NCI-H146 treated with DMSO at 0.1 percent for 48 hours (cell line): ENCODE measurements around the gene MT1M.
A peak's percentile ranks its signal among the peaks of the same experiment; 100 is the strongest.
"Not testable (repeated sequence)": the region's sequence is repeated elsewhere in the genome, so short reads cannot be mapped to it uniquely, and the experiment has no call there.

Experiments used
- DNase-seq: peaks from one replicate; lab custom pipeline; 2025; ENCODE audit not compliant: unreplicated experiment; lab: John Stamatoyannopoulos, UW

MT1M gene

GRCh38 chr16:56608043-56608875 lies 24.2 kb upstream of the MT1M start, which contains the start of gene MT2A:
TSS of gene MT2A (plus strand) at chr16:56608584. CDS start at chr16:56608656, 72 bp downstream.
- peak; percentile 83 for DNase-seq

DNA sequence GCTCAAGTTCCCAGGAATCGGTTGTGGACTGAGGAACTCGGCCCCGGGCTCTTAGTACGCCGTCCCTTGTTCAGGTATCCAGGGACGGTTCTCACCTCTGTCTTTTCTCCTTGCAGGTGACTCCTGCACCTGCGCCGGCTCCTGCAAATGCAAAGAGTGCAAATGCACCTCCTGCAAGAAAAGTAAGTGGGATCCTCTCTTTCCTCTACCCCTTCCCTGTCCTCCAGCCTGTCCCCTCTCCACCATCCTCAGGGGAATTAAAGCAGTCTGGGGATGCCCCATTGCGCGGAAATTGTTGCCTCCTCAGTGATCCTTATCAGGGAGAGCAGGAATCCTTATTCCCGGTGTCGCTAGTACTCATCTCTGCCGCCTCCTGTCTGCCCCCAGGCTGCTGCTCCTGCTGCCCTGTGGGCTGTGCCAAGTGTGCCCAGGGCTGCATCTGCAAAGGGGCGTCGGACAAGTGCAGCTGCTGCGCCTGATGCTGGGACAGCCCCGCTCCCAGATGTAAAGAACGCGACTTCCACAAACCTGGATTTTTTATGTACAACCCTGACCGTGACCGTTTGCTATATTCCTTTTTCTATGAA lies 23.5 kb upstream of the MT1M start:
- DNase-seq, result no peak

- DNase-seq, result no peak
Observed at GRCh38 chr16:56609463-56609921, 23.0 kb upstream of the MT1M start.

DNA sequence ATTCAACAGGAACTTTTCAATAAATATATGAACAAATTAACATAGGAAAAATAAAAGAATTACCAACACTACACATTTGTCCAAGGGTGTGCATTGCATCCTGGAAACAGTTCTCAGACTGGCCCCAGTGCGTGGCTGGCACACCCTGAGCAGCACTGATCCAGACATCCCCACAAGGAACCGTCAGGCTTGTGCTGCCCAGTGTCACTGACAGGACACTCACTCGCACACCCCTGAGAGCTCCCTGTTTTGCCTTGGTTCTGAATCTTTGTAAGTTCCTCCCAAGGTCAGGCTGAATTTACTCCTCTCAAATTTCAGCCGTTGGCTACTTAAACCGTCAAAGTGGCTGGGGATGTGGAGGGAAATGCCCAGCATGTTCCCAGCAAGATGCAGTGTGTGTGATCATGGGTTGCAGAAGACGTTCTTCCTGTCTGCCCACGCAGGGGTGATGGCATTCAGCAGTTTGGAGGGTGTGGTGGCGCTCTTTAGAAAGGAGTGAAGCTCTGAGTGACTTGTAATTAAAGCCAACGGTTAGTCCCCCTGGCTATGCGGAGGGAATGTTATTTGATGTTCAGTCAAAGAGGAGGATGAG lies 22.3 kb upstream of the MT1M start:
- no peak for DNase-seq

GRCh38 chr16:56610609-56611111 lies 21.8 kb upstream of the MT1M start:
- DNase-seq, result no peak

GRCh38 chr16:56611281-56611833 lies 21.1 kb upstream of the MT1M start:
- DNase-seq, result no peak

DNA sequence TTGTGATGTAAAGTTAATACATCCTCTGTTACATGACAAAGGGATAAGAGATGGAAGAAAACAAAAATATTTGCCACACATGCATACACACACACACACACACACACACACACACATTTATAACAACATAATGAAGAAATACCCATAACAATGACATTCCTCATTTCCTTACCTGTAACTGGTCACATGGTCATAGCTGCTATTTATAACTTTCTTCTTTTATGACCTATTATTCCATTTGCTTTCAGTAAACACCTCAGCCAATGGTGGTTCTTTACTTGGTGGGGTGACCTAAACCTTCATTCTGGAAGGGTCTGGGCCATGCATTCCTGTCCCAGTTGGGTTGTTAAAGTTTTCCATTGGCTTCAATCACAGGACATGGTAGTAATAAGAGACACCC lies 18.8 kb upstream of the MT1M start:
- DNase-seq, result no peak

DNA sequence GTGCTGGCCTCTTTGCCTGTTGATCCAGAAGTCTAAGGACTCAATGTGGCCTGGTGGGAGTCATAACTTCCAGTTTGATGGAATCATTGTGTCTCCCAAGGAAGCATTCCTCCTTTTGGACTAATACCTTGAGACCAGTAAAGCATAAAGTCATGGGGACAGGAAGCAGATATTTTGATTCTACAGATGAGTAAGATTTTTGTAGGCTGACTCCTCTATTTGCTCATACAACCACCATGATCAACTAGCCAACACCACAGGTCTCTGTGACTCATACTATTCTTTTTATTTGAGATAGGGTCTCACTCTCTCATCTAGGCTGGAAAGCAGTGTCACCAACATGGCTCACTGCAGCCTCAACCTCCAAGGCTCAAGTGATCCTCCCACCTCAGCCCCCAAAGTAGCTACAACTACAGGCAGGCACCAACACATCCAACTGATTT lies 17.9 kb upstream of the MT1M start:
- no peak for DNase-seq

- no peak for DNase-seq
Observed at GRCh38 chr16:56615353-56615752, 17.1 kb upstream of the MT1M start.

- no peak for DNase-seq
Observed at GRCh38 chr16:56616608-56617211, 15.7 kb upstream of the MT1M start.

GRCh38 chr16:56617212-56618085 lies 15.0 kb upstream of the MT1M start:
- no peak for DNase-seq

DNA sequence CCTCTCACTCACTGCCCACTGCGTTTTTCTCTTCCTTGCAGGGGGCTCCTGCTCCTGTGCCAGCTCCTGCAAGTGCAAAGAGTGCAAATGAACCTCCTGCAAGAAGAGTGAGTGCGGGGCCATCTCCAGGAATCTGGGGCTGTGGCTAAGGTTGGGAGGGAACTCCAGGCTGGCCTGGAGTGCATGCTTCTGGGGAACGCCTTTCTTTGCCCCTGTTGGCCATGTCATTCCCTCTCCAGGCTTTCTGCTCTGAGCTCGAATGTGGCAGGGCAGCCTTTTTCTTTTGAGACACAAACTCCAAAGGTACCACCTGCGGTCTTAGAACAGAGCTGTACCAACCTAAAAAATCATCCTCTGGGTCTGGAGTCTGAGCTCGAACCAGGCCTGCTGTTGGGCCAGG lies 14.3 kb upstream of the MT1M start:
- DNase-seq, result no peak

DNA sequence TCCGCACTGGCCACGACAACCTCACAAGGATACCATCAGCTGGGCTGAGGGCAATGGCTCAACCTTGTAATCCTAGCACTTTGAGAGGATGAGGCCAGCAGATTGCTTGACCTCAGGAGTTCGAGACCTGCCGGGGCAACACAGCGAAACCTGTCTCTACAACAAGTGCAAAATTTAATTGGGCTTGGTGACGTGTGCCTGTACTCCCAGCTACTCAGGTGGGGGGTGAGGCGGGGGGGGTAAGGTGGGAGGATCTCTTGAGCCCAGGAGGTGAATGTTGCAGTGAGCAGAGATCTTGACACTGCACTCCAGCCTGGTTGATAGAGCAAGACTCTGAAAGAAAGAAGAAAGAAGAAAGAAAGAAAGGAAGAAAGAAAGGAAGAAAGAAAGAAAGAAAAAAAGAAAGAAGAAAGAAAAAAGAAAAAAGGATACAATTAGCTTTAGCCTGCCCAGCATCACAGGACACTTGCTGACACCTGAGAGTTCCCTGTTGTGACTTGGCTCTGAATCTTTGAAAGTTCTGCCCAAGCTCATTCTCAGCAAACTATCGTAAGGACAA lies 12.0 kb upstream of the MT1M start:
- DNase-seq, result no peak

- DNase-seq, result not testable (repeated sequence)
Observed at GRCh38 chr16:56621665-56622445, 10.6 kb upstream of the MT1M start.

DNA sequence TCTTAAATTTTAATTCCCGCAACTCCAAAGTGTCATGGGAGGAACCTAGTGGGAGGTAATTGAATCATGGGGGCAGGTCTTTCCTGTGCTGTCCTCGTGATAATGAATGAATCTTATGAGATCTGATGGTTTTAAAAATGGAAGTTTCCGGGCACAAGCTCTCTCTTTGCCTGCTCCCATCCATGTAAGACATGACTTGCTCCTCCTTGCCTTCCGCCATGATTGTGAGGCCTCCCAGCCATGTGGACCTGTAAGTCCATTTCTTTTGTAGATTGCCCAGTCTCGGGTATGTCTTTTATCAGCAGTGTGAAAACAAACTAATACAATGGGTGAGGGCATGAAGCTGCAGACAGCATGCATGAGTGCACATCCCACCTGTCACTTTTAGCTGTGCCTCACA lies 9.3 kb upstream of the MT1M start:
- DNase-seq, result not testable (repeated sequence)

- no peak for DNase-seq
Observed at GRCh38 chr16:56623637-56624036, 8.8 kb upstream of the MT1M start.

GRCh38 chr16:56625140-56625942 lies 7.1 kb upstream of the MT1M start, which contains the start of gene MT1E:
TSS of gene MT1E (plus strand) at chr16:56625781. CDS start at chr16:56625852, 71 bp downstream.
- peak; percentile 6 for DNase-seq
